Gastroesophageal sphincter (tissue), 4 donors: ENCODE measurements around the gene ADAM33. TPM values are rescaled to one million over a fixed set of nuclear protein-coding genes. Genes with fewer than 3 reads are reported as not detected.

Experiments used
- ATAC-seq: fragments of 150-250 bp; one replicate; pipeline ENCODE4 v1.9.1; 2016; ENCODE audit warnings: mild to moderate bottlenecking, moderate library complexity
- H3K27ac ChIP-seq, 4 donors: fragments of 200-600 bp; sonication (generic) in 3 of 4; 1 replicate in 3 of 4; 2 replicates in 1 of 4; pipeline ENCODE4 v1.5.1; 2016 to 2019
- H3K27me3 ChIP-seq: fragments of 200-600 bp; sonication (generic); one replicate; pipeline ENCODE4 v1.5.1; 2019
- H3K36me3 ChIP-seq, 2 donors: fragments of 200-600 bp; sonication (generic); one replicate each; pipeline ENCODE4 v1.5.1; 2019; ENCODE audit warnings: control low read depth in 1 of 2
- H3K4me1 ChIP-seq, 3 donors: fragments of 200-600 bp; sonication (generic); 1 replicate in 2 of 3; 2 replicates in 1 of 3; pipeline ENCODE4 v1.5.1; 2016 to 2019; ENCODE audit warnings: control low read depth in 2 of 3
- H3K4me3 ChIP-seq, 2 donors: fragments of 200-600 bp; sonication (generic); one replicate each; pipeline ENCODE4 v1.5.1; 2019; ENCODE audit warnings: mild to moderate bottlenecking in 1 of 2, moderate library complexity in 1 of 2
- H3K9me3 ChIP-seq, 3 donors: fragments of 200-600 bp; sonication (generic); one replicate each; pipeline ENCODE4 v1.5.1; 2017 to 2019; ENCODE audit warnings: control low read depth in 2 of 3
- EP300 ChIP-seq: sonication (generic); formaldehyde crosslinking; IDR thresholded peaks from one replicate; pipeline ENCODE4 v1.6.1; 2017; ENCODE audit warnings: antibody characterized with exemption, mild to moderate bottlenecking
- POLR2A ChIP-seq, 2 donors: fragments of 450-650 bp; IDR thresholded peaks; one replicate each; pipeline ENCODE4 v1.6.1; 2017; ENCODE audit warnings: antibody characterized with exemption in 2 of 2, mild to moderate bottlenecking in 2 of 2, moderate library complexity in 1 of 2
- POLR2AphosphoS5 ChIP-seq: sonication (generic); formaldehyde crosslinking; IDR thresholded peaks from one replicate; pipeline ENCODE4 v1.6.1; 2017; ENCODE audit warnings: antibody characterized with exemption
- WGBS, 2 donors: methylation state at CpG; one replicate each; pipeline ENCODE4 v1.1.5; 2018; ENCODE audit warnings: low coverage in 1 of 2; 5-methylcytosine and 5-hydroxymethylcytosine counted together
- total RNA-seq, 4 donors: library from RNA; depleted of rRNA; stranded (reverse); fragments of >200 nt; gene quantifications; one replicate each; pipeline ENCODE4 v1.1.0, GENCODE V29; 2016
- TF ChIP-seq, protein P1 (sequence below), 4 experiments: fragments of 200-600 bp in 2 of 4; fragments of 450-650 bp in 2 of 4; sonication (generic) in 1 of 4; IDR thresholded peaks; one replicate each; pipeline ENCODE4 v1.5.1; 2017 to 2019; ENCODE audit warnings: antibody characterized with exemption in 4 of 4, mild to moderate bottlenecking in 2 of 4, moderate library complexity in 2 of 4

Gene ADAM33
- total RNA-seq, 4 donors from 2014 or later, result 15.9 to 105 (median 70.1) TPM

DNA sequence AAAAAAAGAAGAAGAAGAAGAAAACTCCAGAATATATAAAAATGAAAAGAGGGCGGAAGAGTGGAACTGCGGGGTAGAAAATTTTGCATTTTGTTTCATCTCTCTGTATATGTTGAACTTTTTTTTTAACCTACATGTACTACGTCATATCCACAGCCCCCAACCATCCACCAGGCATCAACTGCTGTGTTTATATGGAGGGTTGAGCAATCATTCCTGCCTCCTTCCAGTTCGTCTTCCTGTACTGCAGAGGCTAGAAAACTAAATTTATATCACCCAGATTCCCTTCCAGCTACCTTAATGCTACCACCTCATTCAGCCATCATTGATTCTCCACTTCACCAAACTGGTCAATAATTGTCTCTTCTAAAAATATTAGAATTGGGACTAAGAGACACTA lies 40.1 kb upstream of the ADAM33 start:
- H3K4me3 ChIP-seq, result no peak overlapping the region
- no peak for TF ChIP-seq POLR2A (IDR thresholded peaks at IDR 0.05)
- no peak for TF ChIP-seq EP300
- 83 to 89% methylated on average over 4 of the region's 4 CpGs for WGBS, 2 donors
- no peaks in the 10 kb centered on the region for H3K9me3 ChIP-seq
- no peaks in the 10 kb centered on the region for H3K36me3 ChIP-seq
- H3K27ac ChIP-seq, result no peak overlapping the region
- ATAC-seq, result no peak
- H3K4me1 ChIP-seq, result no peaks in the 10 kb centered on the region
- peaks cover 29% of the 10 kb centered on the region for H3K27me3 ChIP-seq

DNA sequence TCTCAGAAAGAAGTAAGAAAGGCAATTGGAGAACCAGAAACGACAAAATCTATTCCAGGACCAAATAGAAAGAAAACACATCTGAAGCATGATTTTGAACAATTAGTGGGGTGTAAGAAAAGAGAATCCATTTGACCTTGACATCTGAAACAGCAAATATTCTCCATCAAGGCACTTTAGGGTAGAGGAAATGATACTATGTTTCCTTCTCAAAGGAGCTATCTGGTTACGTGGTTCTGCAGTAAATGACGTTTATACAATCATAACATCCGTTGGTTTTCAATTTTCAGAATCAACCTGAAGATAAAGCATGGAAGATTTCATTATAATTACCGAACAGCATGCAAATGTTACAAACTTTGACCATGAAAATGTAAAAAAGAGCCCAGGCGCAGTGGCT lies 38.8 kb upstream of the ADAM33 start:
- no peaks in the 10 kb centered on the region for H3K36me3 ChIP-seq
- ATAC-seq, result no peak

DNA sequence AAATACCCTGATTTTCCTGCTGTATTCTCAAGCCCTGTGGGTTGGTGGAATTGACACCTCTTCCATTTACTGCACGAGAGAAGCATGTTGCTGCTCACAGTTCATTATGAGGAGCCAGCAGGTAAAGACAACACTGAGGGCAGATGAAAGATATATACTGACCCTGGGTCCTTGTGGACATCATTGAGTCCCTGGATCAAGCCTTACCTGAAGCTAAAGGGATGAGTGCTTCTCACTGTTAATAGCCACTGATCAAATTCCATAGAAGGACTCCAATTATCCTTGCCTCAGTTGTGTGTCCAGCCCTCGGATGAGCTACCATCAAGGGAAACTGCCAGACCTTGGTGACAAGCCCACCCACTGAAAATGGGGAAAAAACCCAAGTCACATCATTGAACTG lies 38.3 kb upstream of the ADAM33 start:
- no peaks in the 10 kb centered on the region for H3K4me1 ChIP-seq
- WGBS, 2 donors, result 67 to 71% methylated on average over 1 of the region's 2 CpGs
- TF ChIP-seq, protein P1, sequence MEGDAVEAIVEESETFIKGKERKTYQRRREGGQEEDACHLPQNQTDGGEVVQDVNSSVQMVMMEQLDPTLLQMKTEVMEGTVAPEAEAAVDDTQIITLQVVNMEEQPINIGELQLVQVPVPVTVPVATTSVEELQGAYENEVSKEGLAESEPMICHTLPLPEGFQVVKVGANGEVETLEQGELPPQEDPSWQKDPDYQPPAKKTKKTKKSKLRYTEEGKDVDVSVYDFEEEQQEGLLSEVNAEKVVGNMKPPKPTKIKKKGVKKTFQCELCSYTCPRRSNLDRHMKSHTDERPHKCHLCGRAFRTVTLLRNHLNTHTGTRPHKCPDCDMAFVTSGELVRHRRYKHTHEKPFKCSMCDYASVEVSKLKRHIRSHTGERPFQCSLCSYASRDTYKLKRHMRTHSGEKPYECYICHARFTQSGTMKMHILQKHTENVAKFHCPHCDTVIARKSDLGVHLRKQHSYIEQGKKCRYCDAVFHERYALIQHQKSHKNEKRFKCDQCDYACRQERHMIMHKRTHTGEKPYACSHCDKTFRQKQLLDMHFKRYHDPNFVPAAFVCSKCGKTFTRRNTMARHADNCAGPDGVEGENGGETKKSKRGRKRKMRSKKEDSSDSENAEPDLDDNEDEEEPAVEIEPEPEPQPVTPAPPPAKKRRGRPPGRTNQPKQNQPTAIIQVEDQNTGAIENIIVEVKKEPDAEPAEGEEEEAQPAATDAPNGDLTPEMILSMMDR (IDR thresholded peaks at IDR 0.05), result no peak
- no peak overlapping the region for H3K4me3 ChIP-seq
- no peaks in the 10 kb centered on the region for H3K36me3 ChIP-seq
- peaks cover 23% of the 10 kb centered on the region for H3K27me3 ChIP-seq
- H3K9me3 ChIP-seq, result no peaks in the 10 kb centered on the region
- no peak overlapping the region for H3K27ac ChIP-seq
- no peak for ATAC-seq

More for the DNA sequence above, 38.8 kb upstream of the ADAM33 start:
- H3K4me3 ChIP-seq, result no peak overlapping the region
- H3K9me3 ChIP-seq, result no peaks in the 10 kb centered on the region
- WGBS, 2 donors, result 52 to 64% methylated on average over 6 of the region's 6 CpGs
- TF ChIP-seq, protein P1 (IDR thresholded peaks at IDR 0.05), result no peak
- TF ChIP-seq EP300 (no peak), POLR2AphosphoS5 (no peak), POLR2A (IDR thresholded peaks at IDR 0.05) (no peak)
- no peak overlapping the region for H3K27ac ChIP-seq
- no peaks in the 10 kb centered on the region for H3K4me1 ChIP-seq
- peaks cover 24% of the 10 kb centered on the region for H3K27me3 ChIP-seq

DNA sequence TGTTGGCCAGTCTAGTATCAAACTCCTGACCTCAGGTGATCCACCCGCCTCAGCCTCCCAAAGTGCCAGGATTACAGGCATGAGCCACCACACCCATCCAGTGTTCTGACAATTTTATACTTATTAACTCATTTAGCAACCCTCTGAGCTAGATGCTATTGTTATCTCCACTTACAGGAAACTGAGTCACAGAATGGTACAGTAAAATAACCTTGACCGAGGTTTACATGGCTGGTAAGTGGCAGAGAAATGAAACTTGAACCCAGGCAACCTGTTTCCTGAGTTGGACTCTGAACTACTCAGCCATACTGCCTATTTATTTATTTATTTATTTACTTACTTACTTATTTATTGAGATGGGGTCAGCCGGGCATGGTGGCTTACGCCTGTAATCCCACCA lies 37.2 kb upstream of the ADAM33 start:
- no peak overlapping the region for H3K27ac ChIP-seq
- no peaks in the 10 kb centered on the region for H3K36me3 ChIP-seq
- H3K4me3 ChIP-seq, result no peak overlapping the region
- H3K9me3 ChIP-seq, result no peaks in the 10 kb centered on the region
- no peak for ATAC-seq
- WGBS, 2 donors, result 91 to 93% methylated on average over 3 to 4 of the region's 4 CpGs
- peaks cover 22% of the 10 kb centered on the region for H3K27me3 ChIP-seq
- TF ChIP-seq EP300 (no peak), POLR2AphosphoS5 (no peak), POLR2A (IDR thresholded peaks at IDR 0.05) (no peak)
- TF ChIP-seq, protein P1 (IDR thresholded peaks at IDR 0.05), result no peak
- H3K4me1 ChIP-seq, result no peaks in the 10 kb centered on the region

DNA sequence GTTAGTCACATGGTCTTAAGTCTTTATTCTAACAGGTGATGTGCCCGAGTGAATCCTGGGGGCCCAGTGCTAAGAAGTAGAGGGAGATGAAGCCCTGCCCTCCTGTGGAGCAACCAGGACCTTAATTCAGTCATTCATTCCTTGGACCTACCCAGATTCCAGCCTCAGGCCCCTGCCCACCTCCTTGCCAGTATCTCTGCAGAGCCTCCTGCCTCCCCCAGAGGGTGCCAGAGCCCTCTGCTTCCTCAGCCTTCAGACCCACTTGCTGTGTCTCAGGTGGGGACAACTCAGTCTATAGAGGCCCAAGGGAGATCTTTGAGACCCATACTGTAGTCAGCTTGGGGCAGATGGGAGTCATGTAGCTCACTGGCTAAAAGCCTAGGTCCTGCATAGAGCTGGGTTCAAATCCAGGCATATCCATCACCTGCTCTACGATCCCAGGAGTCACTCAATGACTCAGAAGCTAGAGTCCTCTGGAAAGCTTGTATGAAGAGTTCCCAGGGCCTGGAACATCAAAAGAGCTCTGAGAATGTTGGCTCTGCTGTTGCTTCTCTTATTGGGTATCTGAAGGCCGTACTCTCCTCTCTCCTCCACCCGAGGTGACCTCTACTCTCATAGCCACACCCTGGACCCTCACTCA lies 34.5 kb upstream of the ADAM33 start:
- 77 to 85% methylated on average over 3 to 4 of the region's 4 CpGs for WGBS, 2 donors
- Histone ChIP-seq H3K9me3 (no peaks in the 10 kb centered on the region), H3K27me3 (peaks cover 20% of the 10 kb centered on the region), H3K27ac (no peak overlapping the region), H3K36me3 (no peaks in the 10 kb centered on the region), H3K4me1 (peaks cover 0 to 2% (median 0%) of the 10 kb centered on the region in 3 donors), H3K4me3 (no peak overlapping the region)
- TF ChIP-seq, protein P1 (IDR thresholded peaks at IDR 0.05), result peak; percentile 22 to 74 (median 41)
- TF ChIP-seq POLR2A (IDR thresholded peaks at IDR 0.05) (no peak), EP300 (no peak)
- ATAC-seq, result no peak
